Lower leg skin (tissue), 4 donors: ENCODE data around the gene EN2. TPM values are rescaled to one million over a fixed set of nuclear protein-coding genes. Genes with fewer than 3 reads are reported as not detected.

Experiments
- DNase-seq, 2 donors: peaks; one replicate each; pipeline ENCODE4 v3.0.0-alpha.2; 2019; ENCODE audit warnings: low spot score in 2 of 2
- H3K4me3 ChIP-seq: fragments of 200-600 bp; sonication (generic); 2 replicates; pipeline ENCODE4 v1.5.1; 2017; ENCODE audit warnings: mild to moderate bottlenecking, low read depth; ENCODE audit not compliant: poor library complexity, severe bottlenecking
- CTCF ChIP-seq, 3 donors: fragments of 450-650 bp; IDR thresholded peaks; one replicate each; pipeline ENCODE4 v1.5.1; 2016; ENCODE audit warnings: antibody characterized with exemption in 3 of 3, mild to moderate bottlenecking in 3 of 3, moderate library complexity in 2 of 3
- POLR2A ChIP-seq, 2 donors: fragments of 450-650 bp; IDR thresholded peaks; one replicate each; pipeline ENCODE4 v1.6.1; 2016 to 2017; ENCODE audit warnings: antibody characterized with exemption in 2 of 2, mild to moderate bottlenecking in 1 of 2, moderate library complexity in 1 of 2
- WGBS, 2 donors: methylation state at CpG; one replicate each; pipeline ENCODE4 v1.1.5; 2018; 5-methylcytosine and 5-hydroxymethylcytosine counted together
- intact Hi-C: fragments of 100-400 bp; cut with DNase I; formaldehyde crosslinking; loops from one replicate; pipeline ENCODE4 v1.15.0; 2023; ENCODE audit warnings: low total_unique reads
- total RNA-seq, 4 donors: library from RNA; depleted of rRNA; stranded (reverse); fragments of >200 nt; gene quantifications; one replicate each; pipeline ENCODE4 v1.1.0, GENCODE V29; 2016

The EN2 gene
- total RNA-seq, 4 donors from 2014 or later, result 0.04 to 0.52 TPM; not detected in 2

DNA sequence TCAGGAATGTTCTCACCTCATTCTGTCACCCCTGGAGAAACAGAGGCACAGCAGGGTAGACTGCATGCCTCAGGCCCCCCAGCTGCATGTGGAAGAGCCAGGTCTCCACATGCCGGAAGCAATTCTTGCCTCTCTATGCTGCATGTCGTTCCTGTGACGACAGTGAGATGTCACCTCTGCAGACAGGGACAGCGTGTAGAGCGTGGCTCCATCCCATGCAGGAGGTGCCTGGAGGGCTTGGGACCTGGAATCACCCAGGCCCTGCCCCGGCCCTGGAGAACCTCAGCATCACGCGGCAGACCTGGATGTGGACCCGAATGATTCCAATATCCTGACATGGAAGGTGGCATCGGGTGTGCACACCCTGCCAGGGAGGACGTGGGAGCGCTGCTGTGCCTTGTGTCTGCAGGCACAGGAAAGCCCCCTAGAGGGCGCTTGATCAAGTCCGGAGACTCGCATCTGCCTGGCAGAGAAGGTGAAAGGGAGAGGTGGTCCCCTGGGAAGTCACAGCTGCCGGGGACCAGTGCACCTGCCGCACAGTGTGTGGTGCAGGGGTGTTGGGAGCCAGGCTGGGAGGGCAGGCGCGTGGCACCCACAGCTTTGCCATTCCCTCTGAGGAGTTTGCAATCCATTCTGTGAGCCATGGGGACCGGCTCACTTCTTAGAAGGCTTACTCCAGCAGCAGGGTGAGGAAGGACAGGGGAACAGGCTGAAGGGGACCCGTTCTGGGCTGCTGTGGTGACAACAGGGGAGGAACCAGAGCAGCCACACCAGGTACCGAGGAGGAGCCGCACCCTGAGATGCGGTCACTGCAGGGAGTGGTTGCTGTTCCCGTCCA, 45.3 kb upstream of the EN2 start:
- DNase-seq, result no peak
- no peak overlapping the region for H3K4me3 ChIP-seq
- TF ChIP-seq CTCF (IDR thresholded peaks at IDR 0.05) (no peak), POLR2A (IDR thresholded peaks at IDR 0.05) (no peak)
- intact Hi-C loops, result no loop called here
- 29 to 43% methylated on average over 20 to 23 of the region's 25 CpGs for WGBS, 2 donors

GRCh38 chr7:155414547-155415492, 43.1 kb upstream of the EN2 start:
- intact Hi-C loops, result no loop called here
- WGBS, 2 donors, result 81% methylated on average over 24 of the region's 24 CpGs
- no peak for TF ChIP-seq CTCF (IDR thresholded peaks at IDR 0.05)
- TF ChIP-seq POLR2A (IDR thresholded peaks at IDR 0.05), result no peak

GRCh38 chr7:155416646-155417380, 41.1 kb upstream of the EN2 start:
- no peak for DNase-seq
- intact Hi-C loops, result no loop called here
- H3K4me3 ChIP-seq, result no peak overlapping the region
- no peak for TF ChIP-seq CTCF (IDR thresholded peaks at IDR 0.05)
- no peak for TF ChIP-seq POLR2A (IDR thresholded peaks at IDR 0.05)
- 87 to 90% methylated on average over 17 of the region's 17 CpGs for WGBS, 2 donors

More at GRCh38 chr7:155414547-155415492, 43.1 kb upstream of the EN2 start:
- H3K4me3 ChIP-seq, result no peak overlapping the region
- no peak for DNase-seq

DNA sequence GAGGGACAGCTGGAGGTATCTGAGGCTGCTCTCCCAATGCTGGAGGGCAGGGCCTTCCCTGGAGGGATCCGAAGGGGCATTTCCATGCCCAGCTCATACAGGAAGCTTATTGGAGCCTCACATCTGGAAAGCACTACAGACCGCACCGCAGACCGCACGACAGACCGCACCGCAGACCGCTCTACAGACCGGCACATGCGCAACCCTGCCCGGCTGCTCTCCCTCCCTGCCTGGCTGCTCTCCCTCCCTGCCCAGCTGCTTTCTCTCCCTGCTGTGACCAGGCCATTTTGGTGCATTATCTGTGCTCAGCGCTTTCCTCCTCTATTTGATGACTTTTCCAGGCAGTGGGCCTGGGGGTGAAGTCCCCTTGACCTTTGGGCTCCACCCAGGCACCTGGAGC, 39.6 kb upstream of the EN2 start:
- no peak for DNase-seq
- TF ChIP-seq CTCF (IDR thresholded peaks at IDR 0.05) (no peak), POLR2A (IDR thresholded peaks at IDR 0.05) (no peak)
- H3K4me3 ChIP-seq, result no peak overlapping the region
- intact Hi-C loops, result no loop called here
- WGBS, 2 donors, result 69 to 74% methylated on average over 12 of the region's 12 CpGs

DNA sequence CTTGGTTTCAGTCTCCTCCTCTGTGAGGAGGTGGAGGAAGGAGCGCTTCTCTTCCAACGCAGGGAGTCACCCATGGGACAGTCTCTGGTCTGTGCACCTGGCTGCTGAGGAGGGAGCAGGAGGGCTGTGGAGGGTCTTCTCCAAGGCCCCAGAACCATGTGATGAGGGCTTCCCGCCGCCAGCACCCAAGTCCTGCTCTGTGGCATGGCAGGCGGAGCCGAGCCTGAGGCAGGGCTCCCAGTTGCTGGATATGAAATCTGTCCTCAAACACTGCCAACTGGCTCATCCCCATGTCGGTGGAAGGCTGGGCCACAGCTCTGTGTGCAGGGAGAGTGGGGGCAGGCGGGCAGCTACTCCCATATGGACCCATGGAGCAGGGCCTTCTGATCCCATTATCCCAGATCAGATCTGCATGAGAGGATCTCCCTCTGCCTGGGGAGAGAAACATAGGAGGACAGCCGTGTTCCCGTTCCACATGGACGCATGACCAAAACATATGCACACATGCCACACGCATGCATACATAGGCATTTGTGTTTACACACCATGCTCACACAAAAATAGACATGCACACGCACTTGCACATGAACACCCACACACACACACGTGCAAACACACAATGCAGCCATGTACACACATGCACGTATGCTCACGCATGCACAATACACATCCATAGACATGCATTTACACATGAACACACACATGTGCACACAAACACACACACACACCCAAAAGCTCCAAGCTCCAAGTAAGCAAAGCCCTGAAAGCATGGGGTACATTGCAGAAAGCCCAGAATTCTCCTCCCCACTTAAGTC, 38.8 kb upstream of the EN2 start:
- 82 to 90% methylated on average over 16 of the region's 16 CpGs for WGBS, 2 donors
- intact Hi-C loops, result no loop called here
- no peak for DNase-seq
- H3K4me3 ChIP-seq, result no peak overlapping the region
- TF ChIP-seq POLR2A (IDR thresholded peaks at IDR 0.05) (no peak), CTCF (IDR thresholded peaks at IDR 0.05) (no peak)
